Ishikawa (cell line): Measurements from ENCODE around the gene ACVR1.

Source experiments
- EGR1 ChIP-seq: IDR thresholded peaks from 2 replicates; pipeline ENCODE4 v1.6.1; 2012
- EP300 ChIP-seq: IDR thresholded peaks from 2 replicates; pipeline ENCODE4 v1.6.1; 2012; ENCODE audit warnings: borderline replicate concordance
- FOXM1 ChIP-seq: IDR thresholded peaks from 2 replicates; pipeline ENCODE4 v1.6.1; 2012; ENCODE audit warnings: low read depth, borderline replicate concordance
- TEAD4 ChIP-seq: IDR thresholded peaks from 2 replicates; pipeline ENCODE4 v1.6.1; 2012
- ZBTB7A ChIP-seq: IDR thresholded peaks from 2 replicates; pipeline ENCODE4 v1.6.1; 2012; ENCODE audit warnings: low read depth
- TF ChIP-seq, protein P1 (sequence below): IDR thresholded peaks from 2 replicates; pipeline ENCODE4 v1.6.1; 2012; ENCODE audit warnings: low read depth, mild to moderate bottlenecking

- TF ChIP-seq, protein P1, sequence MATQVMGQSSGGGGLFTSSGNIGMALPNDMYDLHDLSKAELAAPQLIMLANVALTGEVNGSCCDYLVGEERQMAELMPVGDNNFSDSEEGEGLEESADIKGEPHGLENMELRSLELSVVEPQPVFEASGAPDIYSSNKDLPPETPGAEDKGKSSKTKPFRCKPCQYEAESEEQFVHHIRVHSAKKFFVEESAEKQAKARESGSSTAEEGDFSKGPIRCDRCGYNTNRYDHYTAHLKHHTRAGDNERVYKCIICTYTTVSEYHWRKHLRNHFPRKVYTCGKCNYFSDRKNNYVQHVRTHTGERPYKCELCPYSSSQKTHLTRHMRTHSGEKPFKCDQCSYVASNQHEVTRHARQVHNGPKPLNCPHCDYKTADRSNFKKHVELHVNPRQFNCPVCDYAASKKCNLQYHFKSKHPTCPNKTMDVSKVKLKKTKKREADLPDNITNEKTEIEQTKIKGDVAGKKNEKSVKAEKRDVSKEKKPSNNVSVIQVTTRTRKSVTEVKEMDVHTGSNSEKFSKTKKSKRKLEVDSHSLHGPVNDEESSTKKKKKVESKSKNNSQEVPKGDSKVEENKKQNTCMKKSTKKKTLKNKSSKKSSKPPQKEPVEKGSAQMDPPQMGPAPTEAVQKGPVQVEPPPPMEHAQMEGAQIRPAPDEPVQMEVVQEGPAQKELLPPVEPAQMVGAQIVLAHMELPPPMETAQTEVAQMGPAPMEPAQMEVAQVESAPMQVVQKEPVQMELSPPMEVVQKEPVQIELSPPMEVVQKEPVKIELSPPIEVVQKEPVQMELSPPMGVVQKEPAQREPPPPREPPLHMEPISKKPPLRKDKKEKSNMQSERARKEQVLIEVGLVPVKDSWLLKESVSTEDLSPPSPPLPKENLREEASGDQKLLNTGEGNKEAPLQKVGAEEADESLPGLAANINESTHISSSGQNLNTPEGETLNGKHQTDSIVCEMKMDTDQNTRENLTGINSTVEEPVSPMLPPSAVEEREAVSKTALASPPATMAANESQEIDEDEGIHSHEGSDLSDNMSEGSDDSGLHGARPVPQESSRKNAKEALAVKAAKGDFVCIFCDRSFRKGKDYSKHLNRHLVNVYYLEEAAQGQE: no peak
- TF ChIP-seq EGR1: no peak
- TF ChIP-seq EP300: no peak
- TF ChIP-seq ZBTB7A: no peak
- TF ChIP-seq FOXM1: no peak
- TF ChIP-seq TEAD4: no peak
These were observed 96.3 kb downstream of the ACVR1 start for GRCh38 chr2:157779794-157780193.
